ENCODE data around the gene MYL9.
"Not testable (repeated sequence)": the region's sequence is repeated elsewhere in the genome, so short reads cannot be mapped to it uniquely, and the experiment has no call there.

Gene MYL9

GRCh38 chr20:36549942-36550789 is 8.8 kb downstream of the MYL9 start:
- no peak for DNase-seq

- DNase-seq: no peak
Observed at GRCh38 chr20:36550790-36551299, 9.5 kb downstream of the MYL9 start.

DNA sequence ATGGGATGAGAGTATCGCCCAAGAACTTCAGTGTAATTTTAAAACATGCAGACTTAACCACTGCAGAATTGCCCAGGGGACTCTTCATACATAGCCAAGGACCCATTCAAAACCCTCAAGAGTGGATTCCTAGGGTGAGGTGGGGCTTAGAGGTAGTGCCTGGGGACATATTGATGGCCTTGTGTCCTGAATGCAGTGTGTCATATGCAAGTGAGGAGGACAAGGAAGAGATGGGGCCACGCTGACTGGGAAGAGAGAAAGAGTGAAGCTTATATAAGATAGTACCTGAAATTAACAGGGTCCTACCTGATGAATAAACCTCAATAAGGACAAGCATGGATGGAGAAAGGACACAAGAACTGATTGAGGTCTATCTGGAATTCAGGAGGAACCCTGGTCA is 13.9 kb downstream of the MYL9 start:
- no peak for DNase-seq

GRCh38 chr20:36562724-36563123 is 21.4 kb downstream of the MYL9 start:
- no peak for DNase-seq

GRCh38 chr20:36563374-36563773 is 22.1 kb downstream of the MYL9 start:
- no peak for DNase-seq

DNA sequence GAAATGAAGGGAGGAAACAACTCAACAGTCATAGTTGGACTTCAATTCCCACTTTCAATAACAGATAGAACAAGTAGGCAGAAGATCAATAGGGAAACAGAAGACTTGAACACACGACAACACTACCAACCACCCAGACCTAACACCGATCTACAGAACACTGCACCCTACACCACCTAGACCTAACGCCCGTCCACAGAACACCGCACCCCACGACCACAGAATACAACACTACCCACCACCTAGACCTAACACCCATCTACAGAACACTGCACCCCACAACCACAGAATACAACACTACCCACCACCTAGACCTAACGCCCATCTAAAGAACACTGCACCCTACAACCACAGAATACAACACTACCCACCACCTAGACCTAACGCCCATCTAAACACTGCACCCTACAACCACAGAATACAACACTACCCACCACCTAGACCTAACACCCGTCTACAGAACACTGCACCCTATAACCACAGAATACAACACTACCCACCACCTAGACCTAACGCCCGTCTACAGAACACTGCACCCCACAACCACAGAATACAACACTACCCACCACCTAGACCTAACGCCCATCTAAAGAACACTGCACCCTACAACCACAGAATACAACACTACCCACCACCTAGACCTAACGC is 22.9 kb downstream of the MYL9 start:
- not testable (repeated sequence) for DNase-seq

- DNase-seq: not testable (repeated sequence)
Observed at GRCh38 chr20:36564726-36565121, 23.4 kb downstream of the MYL9 start.

GRCh38 chr20:36565520-36565919 is 24.2 kb downstream of the MYL9 start:
- DNase-seq: no peak

GRCh38 chr20:36569847-36570429 is 28.6 kb downstream of the MYL9 start:
- no peak for DNase-seq

GRCh38 chr20:36571564-36572504 is 30.5 kb downstream of the MYL9 start:
- DNase-seq: no peak

DNA sequence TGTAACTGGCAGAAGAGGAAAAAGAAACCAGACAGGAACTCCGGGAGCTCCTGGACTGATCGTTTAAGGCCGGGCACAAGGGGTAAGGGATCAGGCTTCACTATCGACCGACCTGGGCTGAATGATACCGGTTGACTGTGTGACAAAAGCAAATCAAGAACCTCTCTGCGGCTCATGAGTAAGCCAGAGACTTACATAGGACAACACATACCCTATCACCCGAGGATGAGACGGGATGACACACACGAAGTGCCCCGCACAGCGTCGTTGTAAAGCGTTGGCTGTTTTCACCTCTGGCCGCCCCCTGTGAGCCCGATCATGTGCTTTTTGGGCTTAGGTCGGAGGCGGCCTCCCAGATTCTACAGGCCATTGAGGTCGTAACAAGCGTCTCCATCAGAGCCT is 31.4 kb downstream of the MYL9 start:
- DNase-seq: no peak

GRCh38 chr20:36573103-36573797 is 31.9 kb downstream of the MYL9 start, which contains the start of gene TGIF2:
Gene TGIF2, plus strand, starts transcription at chr20:36573597. Its CDS starts 5,178 bp downstream, at chr20:36578775.
- DNase-seq: peak; percentile 36

DNA sequence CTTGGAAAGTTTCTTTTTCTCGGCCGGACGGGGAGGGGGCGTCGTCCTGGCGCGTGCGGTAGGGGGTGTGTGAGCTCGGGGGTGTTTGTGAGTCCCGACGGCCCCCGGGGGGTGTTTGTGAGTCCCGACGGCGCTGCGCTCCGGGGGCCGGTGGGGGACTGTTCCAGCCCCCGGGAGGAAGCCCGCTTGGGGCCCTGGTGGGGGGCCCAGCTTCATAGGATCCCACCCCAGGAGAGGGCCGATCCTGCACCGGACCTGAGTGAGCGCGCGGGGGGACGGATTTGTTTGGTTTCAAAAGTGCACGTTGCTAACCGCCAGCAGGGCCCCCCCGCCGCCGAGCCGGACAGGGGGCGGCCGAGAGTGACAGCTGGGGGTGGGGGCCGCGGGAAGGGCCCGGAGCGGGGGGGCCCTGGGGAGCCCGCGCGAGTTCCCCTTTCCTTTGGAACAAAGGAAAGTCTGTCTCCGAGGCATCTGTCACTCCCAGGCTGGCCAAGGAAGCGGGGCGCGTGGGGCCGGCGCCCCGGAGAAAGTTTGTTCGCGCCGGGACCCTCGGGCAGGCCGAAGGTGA is 32.6 kb downstream of the MYL9 start:
- no peak for DNase-seq

DNA sequence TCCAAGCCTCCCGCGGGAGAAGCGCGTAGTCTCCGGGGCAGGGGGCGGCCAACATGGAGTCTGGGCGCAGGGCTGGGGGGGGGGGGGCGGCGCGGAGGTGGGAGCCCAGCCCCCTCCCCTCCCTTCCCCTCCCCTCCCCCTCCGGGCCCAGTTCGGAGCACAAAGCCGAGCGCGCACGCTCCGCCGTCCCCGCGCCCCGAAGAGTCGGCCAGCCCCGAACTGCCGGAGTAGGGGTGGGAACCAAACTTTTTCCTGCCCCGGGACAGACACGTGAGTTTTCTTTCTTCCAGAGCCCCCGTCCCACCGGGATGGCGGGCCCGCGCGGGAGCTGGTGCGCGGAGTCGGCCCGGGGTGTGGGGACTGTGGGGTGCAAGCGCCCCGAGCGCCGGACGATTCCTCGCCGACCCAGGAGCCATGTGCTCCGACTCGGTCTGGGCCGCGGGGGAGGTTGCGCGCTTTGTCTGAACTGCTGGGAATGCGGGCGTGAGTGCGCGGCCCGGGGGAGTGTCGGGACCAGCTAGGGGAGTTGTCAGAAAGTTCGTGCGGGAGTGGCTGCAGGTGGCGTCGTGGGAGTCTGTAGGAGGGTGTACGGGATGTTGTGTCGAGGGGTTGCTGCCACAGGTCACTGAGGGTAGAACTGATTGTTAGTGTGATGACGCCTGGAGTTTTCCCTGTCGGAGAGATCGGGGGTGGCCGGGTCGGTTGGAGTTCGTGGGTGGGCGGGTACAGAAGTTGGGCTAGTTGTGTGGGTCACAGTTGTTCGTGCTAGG is 33.2 kb downstream of the MYL9 start:
- no peak for DNase-seq

DNA sequence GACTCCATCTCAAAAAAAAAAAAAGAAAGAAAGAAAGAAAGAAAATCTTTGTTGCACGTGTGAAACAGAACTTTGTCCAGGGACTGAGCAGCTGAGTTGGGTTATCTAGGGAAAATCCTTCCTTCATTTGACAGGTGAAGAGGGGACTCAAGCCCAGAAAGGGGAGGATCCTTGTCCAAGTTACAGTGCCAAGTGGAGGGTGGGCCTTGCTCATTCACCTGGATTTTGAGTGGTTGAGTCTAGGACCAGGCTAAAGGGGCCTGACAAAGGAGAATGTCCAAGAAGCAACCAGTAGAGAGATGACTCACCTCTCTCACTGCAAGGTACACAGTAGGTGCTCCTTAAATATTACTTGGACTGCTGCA is 34.7 kb downstream of the MYL9 start:
- DNase-seq: no peak

- no peak for DNase-seq
Observed at GRCh38 chr20:36578356-36579041, 37.2 kb downstream of the MYL9 start.

- no peak for DNase-seq
Observed at GRCh38 chr20:36579996-36580545, 38.8 kb downstream of the MYL9 start.

DNA sequence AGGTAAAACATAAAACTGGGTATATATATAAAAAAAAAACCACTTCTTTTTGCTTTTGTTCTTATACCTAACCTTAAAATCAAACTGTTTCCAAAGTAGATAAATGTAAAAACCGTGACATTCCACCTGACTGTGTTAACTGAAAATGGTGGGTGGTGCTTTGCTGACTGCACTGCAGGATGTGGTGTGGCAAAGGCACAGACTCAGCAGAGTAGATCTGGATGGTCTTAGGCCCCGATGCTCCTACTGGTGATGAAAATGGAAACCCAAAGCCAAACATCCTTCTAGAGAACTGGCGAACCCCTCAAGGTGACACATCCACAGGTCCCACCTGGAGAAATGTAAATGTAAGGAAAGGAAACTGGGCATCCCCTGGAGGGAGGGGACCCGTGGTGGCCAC is 41.0 kb downstream of the MYL9 start:
- no peak for DNase-seq

DNA sequence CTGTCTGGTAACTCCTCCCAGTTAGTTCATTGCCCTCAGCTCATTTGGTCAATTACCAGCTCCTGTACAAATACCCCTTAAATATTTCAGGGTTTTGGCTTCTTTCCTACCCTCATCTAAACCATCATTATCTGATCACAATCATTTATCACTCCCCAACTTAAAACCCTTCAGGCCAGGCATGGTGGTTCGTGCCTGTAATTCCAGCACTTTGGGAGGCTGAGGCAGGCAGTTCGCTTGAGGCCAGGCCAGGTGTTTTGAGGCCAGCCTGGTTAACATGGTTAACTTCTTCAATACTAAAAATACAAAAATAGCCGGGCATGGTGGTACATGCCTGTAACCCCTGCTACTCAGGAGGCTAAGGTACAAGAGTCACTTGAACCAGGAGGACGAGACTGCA is 41.5 kb downstream of the MYL9 start:
- no peak for DNase-seq

DNA sequence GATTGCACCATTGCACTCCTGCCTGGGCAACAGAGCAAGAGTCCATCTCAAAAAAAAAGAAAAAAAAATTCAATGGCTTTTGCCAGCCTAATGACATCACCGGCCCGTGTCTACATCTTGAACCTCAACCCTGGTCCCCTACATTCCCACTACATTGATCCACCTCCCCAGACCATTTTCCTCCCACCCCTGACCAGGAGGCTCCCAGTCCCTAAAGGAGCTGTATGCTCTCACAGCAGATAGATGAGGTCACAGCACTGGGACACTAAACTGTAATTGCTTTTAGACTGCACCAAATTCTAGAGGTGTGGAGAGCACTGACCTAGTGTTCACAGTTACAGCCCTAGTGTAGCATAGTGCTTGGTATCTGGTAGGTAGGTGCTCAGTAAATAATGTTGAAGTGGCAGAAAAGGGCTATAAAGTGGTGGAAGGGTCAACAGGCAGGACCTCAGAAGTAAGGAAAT is 42.7 kb downstream of the MYL9 start:
- no peak for DNase-seq

All from GOT3 (cell line).